Sigmoid colon (tissue), 7 donors: ENCODE measurements around the gene WDR87. TPM values are rescaled to one million over a fixed set of nuclear protein-coding genes. Genes with fewer than 3 reads are reported as not detected.
"Not testable (repeated sequence)": the region's sequence is repeated elsewhere in the genome, so short reads cannot be mapped to it uniquely, and the experiment has no call there.

Source experiments
- DNase-seq: peaks from one replicate; pipeline ENCODE4 v3.0.0-alpha.2; 2019
- H3K27ac ChIP-seq, 4 donors: fragments of 200-600 bp; sonication (generic); one replicate each; pipeline ENCODE4 v1.5.1; 2016 to 2019; ENCODE audit warnings: mild to moderate bottlenecking in 1 of 4
- H3K27me3 ChIP-seq, 3 donors: fragments of 200-600 bp; sonication (generic); one replicate each; pipeline ENCODE4 v1.5.1; 2019; ENCODE audit warnings: mild to moderate bottlenecking in 1 of 3
- H3K36me3 ChIP-seq, 4 donors: fragments of 200-600 bp; sonication (generic); one replicate each; pipeline ENCODE4 v1.5.1; 2016 to 2019
- H3K4me1 ChIP-seq, 4 donors: fragments of 200-600 bp; sonication (generic); one replicate each; pipeline ENCODE4 v1.5.1; 2017 to 2019
- H3K4me3 ChIP-seq, 4 donors: fragments of 200-600 bp; sonication (generic); one replicate each; pipeline ENCODE4 v1.5.1; 2017 to 2019; ENCODE audit warnings: mild to moderate bottlenecking in 2 of 4, moderate library complexity in 1 of 4
- H3K9me3 ChIP-seq, 4 donors: fragments of 200-600 bp in 3 of 4; sonication (generic) in 3 of 4; one replicate each; pipeline versions ENCODE4 v1.5.1 to v1.6.1; 2013 to 2019
- CTCF ChIP-seq, 4 experiments: fragments of 450-650 bp in 3 of 4; fragments of 200-600 bp in 1 of 4; IDR thresholded peaks; one replicate each; pipeline ENCODE4 v1.5.1; 2016 to 2019; ENCODE audit warnings: antibody characterized with exemption in 4 of 4, mild to moderate bottlenecking in 3 of 4, moderate library complexity in 2 of 4
- EP300 ChIP-seq, 4 donors: sonication (generic); formaldehyde crosslinking; IDR thresholded peaks; one replicate each; pipeline ENCODE4 v1.6.1; 2017; ENCODE audit warnings: antibody characterized with exemption in 4 of 4
- POLR2A ChIP-seq, 2 donors: fragments of 450-650 bp; IDR thresholded peaks; one replicate each; pipeline ENCODE4 v1.6.1; 2016; ENCODE audit warnings: antibody characterized with exemption in 2 of 2, mild to moderate bottlenecking in 2 of 2, moderate library complexity in 2 of 2
- POLR2AphosphoS5 ChIP-seq, 4 donors: sonication (generic); formaldehyde crosslinking; IDR thresholded peaks; one replicate each; pipeline ENCODE4 v1.6.1; 2017; ENCODE audit warnings: antibody characterized with exemption in 4 of 4
- WGBS, 2 donors: extraction: QIAGEN DNeasy Blood & Tissue Kit; methylation state at CpG; one replicate each; pipeline ENCODE4 v1.1.7; 2013; 5-methylcytosine and 5-hydroxymethylcytosine counted together
- intact Hi-C: fragments of 100-400 bp; cut with DNase I; formaldehyde crosslinking; loops from one replicate; pipeline ENCODE4 v1.15.1; 2023
- polyA plus RNA-seq, 3 donors: library from polyadenylated mRNA; stranded (reverse); fragments of 200-250 nt; gene quantifications; one replicate each; pipeline ENCODE4 v1.2.3, GENCODE V29; 2013
- total RNA-seq, 4 donors: library from RNA; depleted of rRNA; stranded (reverse); fragments of >200 nt; gene quantifications; one replicate each; pipeline ENCODE4 v1.1.0, GENCODE V29; 2016
- donor health status: healthy with polysubstance abuse.
- donor health status: Bipolar disorder and iron deficiency.
- donor health status: healthy.

WDR87 gene
- total and polyA plus RNA-seq, 7 donors, result not detected

GRCh38 chr19:37874784-37875183 is 31.6 kb downstream of the WDR87 start:
- no peak overlapping the region for H3K27ac ChIP-seq
- H3K4me3 ChIP-seq, result no peak overlapping the region
- H3K4me1 ChIP-seq, result no peaks in the 10 kb centered on the region
- no peak for DNase-seq
- 39 to 60% methylated on average over 3 of the region's 3 CpGs for WGBS, 2 donors
- intact Hi-C loops, result no loop called here
- peaks cover 0 to 4% (median 0%) of the 10 kb centered on the region in 4 donors for H3K9me3 ChIP-seq
- no peaks in the 10 kb centered on the region for H3K27me3 ChIP-seq
- no peak for TF ChIP-seq POLR2AphosphoS5 (IDR thresholded peaks at IDR 0.05)
- no peak for TF ChIP-seq EP300 (IDR thresholded peaks at IDR 0.05)
- no peak for TF ChIP-seq POLR2A (IDR thresholded peaks at IDR 0.05)
- TF ChIP-seq CTCF (IDR thresholded peaks at IDR 0.05), result no peak
- no peaks in the 10 kb centered on the region for H3K36me3 ChIP-seq

- H3K36me3 ChIP-seq, result no peaks in the 10 kb centered on the region
- TF ChIP-seq POLR2A (IDR thresholded peaks at IDR 0.05) (no peak), EP300 (IDR thresholded peaks at IDR 0.05) (no peak), POLR2AphosphoS5 (IDR thresholded peaks at IDR 0.05) (no peak), CTCF (IDR thresholded peaks at IDR 0.05) (no peak)
- no peaks in the 10 kb centered on the region for H3K27me3 ChIP-seq
- 69 to 86% methylated on average over 5 of the region's 5 CpGs for WGBS, 2 donors
- peaks cover 0 to 4% (median 0%) of the 10 kb centered on the region in 4 donors for H3K9me3 ChIP-seq
- H3K27ac ChIP-seq, result no peak overlapping the region
- H3K4me3 ChIP-seq, result no peak overlapping the region
- DNase-seq, result no peak
- intact Hi-C loops, result no loop called here
- no peaks in the 10 kb centered on the region for H3K4me1 ChIP-seq
These were observed 34.0 kb downstream of the WDR87 start for GRCh38 chr19:37872383-37872782.

- Histone ChIP-seq H3K4me3 (no peak overlapping the region), H3K4me1 (no peaks in the 10 kb centered on the region), H3K27ac (no peak overlapping the region), H3K9me3 (peaks cover 0 to 4% (median 0%) of the 10 kb centered on the region in 4 donors), H3K36me3 (no peaks in the 10 kb centered on the region), H3K27me3 (no peaks in the 10 kb centered on the region)
- WGBS, 2 donors, result 50 to 54% methylated on average over 4 of the region's 4 CpGs
- intact Hi-C loops, result no loop called here
- no peak for DNase-seq
- TF ChIP-seq EP300 (IDR thresholded peaks at IDR 0.05) (no peak), CTCF (IDR thresholded peaks at IDR 0.05) (no peak)
These were observed 36.5 kb downstream of the WDR87 start for GRCh38 chr19:37869766-37870340.

- no peak for DNase-seq
- intact Hi-C loops, result no loop called here
These were observed 38.6 kb downstream of the WDR87 start for GRCh38 chr19:37867831-37868230.

GRCh38 chr19:37865930-37866329 is 40.5 kb downstream of the WDR87 start:
- DNase-seq, H3K4me1 ChIP-seq, H3K4me3 ChIP-seq, intact Hi-C loops, H3K27ac ChIP-seq, H3K9me3 ChIP-seq, H3K27me3 ChIP-seq, H3K36me3 ChIP-seq: not testable (repeated sequence)
- WGBS, 2 donors, result 88 to 89% methylated on average over 8 of the region's 9 CpGs

More at GRCh38 chr19:37867831-37868230, 38.6 kb downstream of the WDR87 start:
- H3K27me3 ChIP-seq, result no peaks in the 10 kb centered on the region
- WGBS, 2 donors, result 19 to 49% methylated on average over 2 of the region's 2 CpGs
- no peak overlapping the region for H3K27ac ChIP-seq
- TF ChIP-seq CTCF (IDR thresholded peaks at IDR 0.05) (no peak), EP300 (IDR thresholded peaks at IDR 0.05) (no peak), POLR2AphosphoS5 (IDR thresholded peaks at IDR 0.05) (no peak), POLR2A (IDR thresholded peaks at IDR 0.05) (no peak)
- H3K9me3 ChIP-seq, result peaks cover 0 to 4% (median 0%) of the 10 kb centered on the region in 4 donors
- H3K4me3 ChIP-seq, result no peak overlapping the region
- no peaks in the 10 kb centered on the region for H3K4me1 ChIP-seq
- no peaks in the 10 kb centered on the region for H3K36me3 ChIP-seq
